MV-4-11 (cell line): ENCODE results near the gene HABP2.

ENCODE experiments used
- DNase-seq: peaks from one replicate; lab custom pipeline; 2025; lab: John Stamatoyannopoulos, UW

Gene HABP2

GRCh38 chr10:113605268-113605978 lies 52.6 kb downstream of the HABP2 start:
- no peak for DNase-seq

- DNase-seq: no peak
Measured at GRCh38 chr10:113609704-113610108, 56.9 kb downstream of the HABP2 start.

- no peak for DNase-seq
Measured at GRCh38 chr10:113610631-113611601, 58.1 kb downstream of the HABP2 start.

GRCh38 chr10:113612154-113612553 lies 59.3 kb downstream of the HABP2 start:
- DNase-seq: no peak

- peak; percentile 25 for DNase-seq
Measured at GRCh38 chr10:113613427-113613826, 60.6 kb downstream of the HABP2 start.

GRCh38 chr10:113613977-113614690 lies 61.3 kb downstream of the HABP2 start:
- no peak for DNase-seq

- no peak for DNase-seq
Measured at GRCh38 chr10:113616244-113617074, 63.6 kb downstream of the HABP2 start.

GRCh38 chr10:113617086-113617485 lies 64.2 kb downstream of the HABP2 start:
- DNase-seq: no peak

GRCh38 chr10:113618338-113618737 lies 65.5 kb downstream of the HABP2 start:
- no peak for DNase-seq

- DNase-seq: no peak
Measured at GRCh38 chr10:113619401-113619800, 66.5 kb downstream of the HABP2 start.

GRCh38 chr10:113620511-113620910 lies 67.7 kb downstream of the HABP2 start:
- DNase-seq: no peak

- no peak for DNase-seq
Measured at GRCh38 chr10:113620936-113621335, 68.1 kb downstream of the HABP2 start.

GRCh38 chr10:113621799-113622198 lies 68.9 kb downstream of the HABP2 start:
- DNase-seq: no peak

- no peak for DNase-seq
Measured at GRCh38 chr10:113622831-113623230, 70.0 kb downstream of the HABP2 start.

GRCh38 chr10:113625461-113626186 lies 72.8 kb downstream of the HABP2 start:
- DNase-seq: no peak

GRCh38 chr10:113626809-113627355 lies 74.0 kb downstream of the HABP2 start:
- DNase-seq: no peak

- DNase-seq: no peak
Measured at GRCh38 chr10:113627836-113628235, 75.0 kb downstream of the HABP2 start.

- DNase-seq: no peak
Measured at GRCh38 chr10:113628607-113629153, 75.8 kb downstream of the HABP2 start.

GRCh38 chr10:113630929-113631533 lies 78.2 kb downstream of the HABP2 start:
- DNase-seq: no peak
